ENCODE results near the gene NDUFB10.

Gene NDUFB10

DNA sequence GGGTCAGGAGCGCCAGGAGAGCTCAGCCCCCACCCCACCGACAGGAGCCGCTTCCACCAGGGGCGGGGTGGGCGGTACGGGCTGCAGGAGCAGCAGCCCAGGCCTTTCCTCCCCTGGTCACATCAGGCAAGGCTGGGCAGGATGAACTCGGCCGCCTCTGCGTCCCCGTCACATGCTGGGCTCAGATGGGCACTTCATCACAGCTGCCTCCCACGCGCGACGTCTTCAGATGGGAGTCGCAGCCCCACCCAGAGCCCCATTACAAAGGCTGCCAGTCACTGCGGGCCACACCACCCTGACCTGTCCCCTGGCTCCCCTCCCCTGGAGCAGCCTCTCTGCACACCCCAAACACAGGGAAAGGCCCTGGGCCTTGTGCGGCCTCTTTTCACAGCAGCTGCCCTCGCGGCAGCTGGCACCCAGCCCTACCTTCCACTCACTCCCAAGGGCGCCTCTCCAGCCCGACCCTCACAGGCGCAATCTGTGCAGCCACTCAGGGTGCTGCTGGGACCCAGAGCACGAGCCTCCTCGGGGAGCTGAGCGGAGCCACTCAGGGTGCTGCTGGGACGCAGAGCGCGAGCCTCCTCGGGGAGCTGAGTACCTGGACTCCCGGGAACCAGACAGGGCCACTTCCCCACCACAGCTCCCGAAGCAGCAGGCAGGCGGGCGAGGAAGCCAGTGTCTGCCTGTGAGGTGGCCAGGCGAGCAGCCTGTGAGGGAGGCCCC is 45.6 kb downstream of the NDUFB10 start:
- DNase-seq, result peak in 2 of 3 experiments; percentile 5 to 13

- no peak for DNase-seq
Measured at GRCh38 chr16:2005646-2006045, 46.3 kb downstream of the NDUFB10 start.

DNA sequence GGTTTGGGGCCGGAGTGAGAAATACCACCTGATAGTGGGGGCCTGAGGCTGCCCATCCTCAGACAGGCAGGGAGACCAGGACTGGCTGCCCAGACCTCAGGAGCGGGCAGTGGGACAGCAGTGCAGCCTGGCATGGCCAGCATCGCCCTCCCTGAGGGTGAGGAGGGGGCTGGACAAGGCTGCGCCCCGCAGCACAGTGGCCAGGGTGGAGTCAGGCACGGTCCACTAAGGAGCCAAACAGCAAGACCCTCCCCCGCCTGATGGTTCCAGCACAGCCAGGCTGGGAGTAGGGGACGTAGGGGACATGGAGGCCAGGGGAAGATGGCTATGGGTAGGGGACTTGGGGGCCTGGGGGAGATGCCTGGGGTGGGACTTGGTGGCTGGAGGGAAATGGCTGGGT is 47.0 kb downstream of the NDUFB10 start:
- no peak for DNase-seq

DNA sequence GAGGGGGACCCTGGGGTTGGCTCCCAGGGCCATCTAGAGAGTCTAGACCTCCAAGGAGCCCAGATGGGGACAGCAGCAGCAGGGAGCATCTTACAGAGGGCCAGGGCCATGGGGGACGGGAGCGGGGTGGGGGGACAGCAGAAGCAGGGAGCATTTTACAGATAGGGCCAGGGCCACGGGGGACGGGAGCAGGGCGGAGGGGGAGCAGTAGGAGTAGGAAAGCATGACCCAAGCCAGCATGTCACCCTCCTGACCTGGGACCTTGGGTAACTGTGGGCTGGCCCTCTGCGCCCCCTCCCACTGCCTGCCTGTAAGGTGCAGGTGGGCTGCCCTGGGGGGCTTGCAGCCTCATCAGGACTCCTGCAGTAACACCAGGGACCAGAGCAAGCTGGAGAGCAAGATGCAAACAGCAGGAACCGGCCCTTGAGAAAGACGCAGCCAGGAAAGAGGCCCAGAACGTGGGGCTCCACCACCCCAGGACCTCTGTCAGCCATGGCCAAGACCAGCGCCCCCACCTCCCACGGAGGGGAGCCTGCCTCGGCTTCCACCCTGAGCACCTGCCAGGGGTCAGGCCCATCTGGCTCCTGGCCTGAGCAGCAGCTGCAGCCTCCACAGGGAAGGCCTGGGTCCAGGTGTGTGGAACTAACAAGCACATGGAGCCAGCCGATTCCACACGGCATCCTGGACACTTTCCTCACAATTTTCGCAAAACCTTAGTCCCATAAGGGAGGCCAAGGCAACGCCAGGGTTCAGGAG is 47.9 kb downstream of the NDUFB10 start:
- DNase-seq, result no peak

DNA sequence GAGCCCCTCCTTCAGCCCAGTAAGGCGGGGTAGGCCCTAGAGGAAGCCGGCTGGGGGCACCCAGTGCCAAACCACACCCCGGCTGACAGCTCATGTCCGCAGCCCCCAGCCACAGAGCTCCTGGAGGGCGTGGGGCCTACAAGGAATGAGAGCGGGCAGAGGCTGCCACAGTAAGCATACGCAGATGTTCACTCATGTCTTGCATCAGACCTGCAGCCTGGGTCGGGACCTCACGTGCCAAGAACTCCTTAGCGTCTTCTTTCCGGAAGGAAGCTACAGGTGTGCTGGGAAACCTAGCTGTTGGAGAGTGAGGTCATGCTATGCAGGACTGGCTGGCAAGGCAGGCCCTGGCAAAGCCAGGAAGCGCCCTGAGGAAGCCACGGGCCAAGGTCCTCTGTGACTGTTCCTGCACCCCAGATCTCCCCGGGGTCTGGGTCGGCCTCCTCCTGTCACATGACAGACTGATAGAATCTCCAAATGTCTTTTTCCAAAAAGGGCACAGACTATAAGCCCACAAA is 48.7 kb downstream of the NDUFB10 start:
- DNase-seq, result no peak

DNA sequence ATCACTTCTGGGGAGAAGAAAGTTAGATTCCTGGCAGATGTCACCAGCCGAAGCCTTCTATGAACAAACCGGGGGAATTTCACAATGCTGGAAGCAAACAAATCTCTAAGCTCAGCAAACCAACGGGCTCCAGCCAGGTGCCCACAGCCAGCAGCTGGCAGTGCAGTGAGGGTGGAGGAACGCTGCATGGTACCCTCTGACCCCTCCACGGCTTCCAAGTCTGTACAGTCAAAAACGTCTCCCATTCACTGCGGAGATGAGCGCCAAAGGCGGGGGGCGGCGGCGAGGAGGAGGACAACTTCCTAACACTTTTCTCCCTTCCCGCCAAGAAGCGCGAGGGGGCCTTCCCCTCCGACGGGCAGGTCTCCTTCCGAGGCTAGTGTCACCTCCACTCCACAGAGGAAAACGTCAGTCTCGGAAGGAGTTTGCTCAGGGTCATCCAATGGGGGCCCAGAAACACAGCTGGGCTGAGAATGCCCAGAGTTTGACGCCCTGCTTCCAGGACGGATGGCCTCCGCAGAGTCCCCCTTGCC is 49.4 kb downstream of the NDUFB10 start:
- peak in 2 of 3 experiments; percentile 31 to 38 for DNase-seq

GRCh38 chr16:2009164-2009711 is 49.9 kb downstream of the NDUFB10 start:
- peak in 2 of 3 experiments; percentile 59 to 72 for DNase-seq

DNA sequence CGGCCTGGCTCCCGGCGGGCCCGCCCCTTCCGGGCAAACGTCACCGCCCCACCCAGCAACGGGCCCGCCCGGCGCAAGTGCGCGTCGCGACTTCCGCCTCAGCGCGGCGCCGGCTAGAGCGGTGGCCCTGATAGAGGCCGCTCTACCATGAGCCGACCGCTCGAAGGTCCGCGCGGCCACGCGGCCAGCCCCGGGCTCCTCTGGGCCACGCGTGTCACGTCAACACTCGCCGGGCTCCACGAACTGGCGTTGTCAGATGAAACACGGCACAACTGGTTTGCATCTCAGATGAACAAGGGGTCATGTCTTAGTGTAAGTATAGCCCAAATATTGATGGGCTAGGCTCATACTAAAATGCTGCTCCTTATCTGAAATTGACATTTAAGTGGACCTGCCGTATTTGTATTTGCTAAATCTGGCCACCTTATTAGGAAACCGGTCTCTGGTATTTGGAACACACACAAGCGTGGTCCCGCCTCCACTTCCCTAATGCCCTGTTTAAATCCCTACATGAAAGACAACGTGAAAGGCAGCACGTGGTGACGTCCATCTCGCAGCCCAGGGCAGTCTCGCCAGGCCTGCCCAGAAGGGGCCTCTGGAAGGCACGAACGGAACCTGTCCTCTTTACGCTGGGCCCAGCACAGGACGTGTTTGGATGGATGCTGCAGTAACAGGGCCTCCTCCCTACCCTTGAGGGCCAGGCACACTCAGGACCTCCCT is 50.6 kb downstream of the NDUFB10 start, which contains the start of gene ZNF598:
ZNF598 (minus strand) TSS at position 31 of the 720 bp plus-strand sequence.
- peak; percentile 82 to 98 (median 84) for DNase-seq

All from NCI-H1417 (cell line).